SK-N-SH treated with all-trans-retinoic acid at 6 μM for 48 hours (cell line): ENCODE measurements around the gene ATP13A2.

Source experiments
- ATAC-seq: fragments of 200-7000 bp; cut with Tn5 transposase; 3 replicates; pipeline ENCODE4 v1.9.1; 2020; ENCODE audit warnings: mild to moderate bottlenecking, moderate library complexity
- ARNTL ChIP-seq: fragments of 450-650 bp; formaldehyde crosslinking; IDR thresholded peaks from 2 replicates; pipeline ENCODE4 v1.5.0; 2020; ENCODE audit warnings: low read depth, mild to moderate bottlenecking, moderate library complexity, borderline replicate concordance
- BACH2 ChIP-seq: fragments of 250-450 bp; sonication (Bioruptor Pico); IDR thresholded peaks from 2 replicates; pipeline ENCODE4 v1.9.0; 2021; ENCODE audit warnings: mild to moderate bottlenecking, borderline replicate concordance
- CREB5 ChIP-seq: fragments of 250-450 bp; sonication (Bioruptor Pico); IDR thresholded peaks from 2 replicates; pipeline ENCODE4 v1.5.1; 2020; ENCODE audit warnings: low read depth, mild to moderate bottlenecking, moderate library complexity
- CSDC2 ChIP-seq: fragments of 250-450 bp; sonication (Bioruptor Pico); IDR thresholded peaks from 2 replicates; pipeline ENCODE4 v1.5.0; 2020; ENCODE audit warnings: mild to moderate bottlenecking, moderate library complexity
- CSRNP3 ChIP-seq: fragments of 250-450 bp; sonication (Bioruptor Pico); IDR thresholded peaks from 2 replicates; pipeline ENCODE4 v1.5.1; 2021; ENCODE audit warnings: mild to moderate bottlenecking, moderate library complexity
- ESRRG ChIP-seq: fragments of 250-450 bp; sonication (Bioruptor Pico); IDR thresholded peaks from 2 replicates; pipeline ENCODE4 v1.6.1; 2021; ENCODE audit warnings: mild to moderate bottlenecking
- GLIS3 ChIP-seq: fragments of 250-450 bp; sonication (Bioruptor Pico); IDR thresholded peaks from 2 replicates; pipeline ENCODE4 v1.5.0; 2020; ENCODE audit warnings: mild to moderate bottlenecking, moderate library complexity
- ISL1 ChIP-seq: fragments of 250-450 bp; sonication (Bioruptor Pico); IDR thresholded peaks from 2 replicates; pipeline ENCODE4 v2.1.2; 2022; ENCODE audit warnings: mild to moderate bottlenecking, moderate library complexity
- OSR1 ChIP-seq: fragments of 250-450 bp; sonication (Bioruptor Pico); IDR thresholded peaks from 2 replicates; pipeline ENCODE4 v1.8.0; 2022; ENCODE audit warnings: moderate library complexity, mild to moderate bottlenecking, inconsistent platforms
- PATZ1 ChIP-seq: fragments of 250-450 bp; sonication (Bioruptor Pico); IDR thresholded peaks from 2 replicates; pipeline ENCODE4 v1.8.0; 2020; ENCODE audit warnings: mild to moderate bottlenecking, moderate library complexity, borderline replicate concordance
- POU6F1 ChIP-seq: fragments of 250-450 bp; sonication (Bioruptor Pico); IDR thresholded peaks from 2 replicates; pipeline ENCODE4 v1.8.0; 2021; ENCODE audit warnings: low read depth, mild to moderate bottlenecking, moderate library complexity, borderline replicate concordance
- PPARA ChIP-seq: fragments of 250-450 bp; sonication (Bioruptor Pico); IDR thresholded peaks from 2 replicates; pipeline ENCODE4 v1.5.0; 2020; ENCODE audit warnings: mild to moderate bottlenecking, borderline replicate concordance
- RARB ChIP-seq: fragments of 250-450 bp; sonication (Bioruptor Pico); IDR thresholded peaks from 2 replicates; pipeline ENCODE4 v1.8.0; 2021; ENCODE audit warnings: mild to moderate bottlenecking, moderate library complexity
- SNAI2 ChIP-seq: fragments of 250-450 bp; sonication (Bioruptor Pico); IDR thresholded peaks from 2 replicates; pipeline ENCODE4 v1.5.0; 2020; ENCODE audit warnings: mild to moderate bottlenecking, moderate library complexity
- TOX ChIP-seq: fragments of 250-450 bp; sonication (Bioruptor Pico); IDR thresholded peaks from 2 replicates; pipeline ENCODE4 v1.8.0; 2021; ENCODE audit warnings: mild to moderate bottlenecking, moderate library complexity, borderline replicate concordance
- TSHZ2 ChIP-seq: fragments of 250-450 bp; sonication (Bioruptor Pico); IDR thresholded peaks from 2 replicates; pipeline ENCODE4 v1.5.0; 2020; ENCODE audit warnings: mild to moderate bottlenecking, moderate library complexity
- ZC3H10 ChIP-seq: fragments of 250-450 bp; sonication (Bioruptor Pico); IDR thresholded peaks from 2 replicates; pipeline ENCODE4 v1.5.1; 2021; ENCODE audit warnings: mild to moderate bottlenecking, moderate library complexity
- ZFP3 ChIP-seq: fragments of 250-450 bp; sonication (Bioruptor Pico); IDR thresholded peaks from 2 replicates; pipeline ENCODE4 v1.5.0; 2020; ENCODE audit warnings: mild to moderate bottlenecking, moderate library complexity
- ZFP30 ChIP-seq: fragments of 450-650 bp; formaldehyde crosslinking; IDR thresholded peaks from 2 replicates; pipeline ENCODE4 v1.5.0; 2022; ENCODE audit warnings: mild to moderate bottlenecking, moderate library complexity
- ZNF565 ChIP-seq: fragments of 450-650 bp; formaldehyde crosslinking; conservative IDR thresholded peaks from 2 replicates; pipeline ENCODE4 v1.5.0; 2020; ENCODE audit warnings: low read depth, mild to moderate bottlenecking, moderate library complexity
- ZNF70 ChIP-seq: fragments of 450-650 bp; formaldehyde crosslinking; IDR thresholded peaks from 2 replicates; pipeline ENCODE4 v1.5.0; 2020; ENCODE audit warnings: mild to moderate bottlenecking, moderate library complexity
- ZNF8 ChIP-seq: fragments of 450-650 bp; formaldehyde crosslinking; IDR thresholded peaks from 2 replicates; pipeline ENCODE4 v1.5.0; 2020; ENCODE audit warnings: mild to moderate bottlenecking, moderate library complexity

ATP13A2 gene

GRCh38 chr1:17011439-17012307, at the start of gene ATP13A2:
Gene ATP13A2 (minus strand): TSS chr1:17011928. CDS start chr1:17011738, 190 bp downstream.
- no peak for TF ChIP-seq OSR1 (CRISPR knock-in tag)
- TF ChIP-seq ZNF70 (CRISPR knock-in tag), result no peak
- TF ChIP-seq ZFP3 (CRISPR knock-in tag), result no peak
- TF ChIP-seq ESRRG (CRISPR knock-in tag), result no peak
- TF ChIP-seq SNAI2, result no peak
- no peak for TF ChIP-seq PATZ1 (CRISPR knock-in tag)
- no peak for TF ChIP-seq BACH2 (CRISPR knock-in tag)
- no peak for TF ChIP-seq ZC3H10
- no peak for TF ChIP-seq ZFP30 (CRISPR knock-in tag)
- TF ChIP-seq ISL1, result no peak
- TF ChIP-seq CSRNP3 (CRISPR knock-in tag), result no peak
- no peak for TF ChIP-seq GLIS3 (CRISPR knock-in tag)
- no peak for TF ChIP-seq CREB5 (CRISPR knock-in tag)
- TF ChIP-seq ARNTL (CRISPR knock-in tag), result no peak
- TF ChIP-seq ZNF8, result no peak
- TF ChIP-seq CSDC2 (CRISPR knock-in tag), result no peak
- ATAC-seq, result peak; percentile 93

GRCh38 chr1:17061486-17061885, 49.8 kb upstream of the ATP13A2 start:
- no peak for ATAC-seq
- TF ChIP-seq POU6F1 (CRISPR knock-in tag), result no peak
- no peak for TF ChIP-seq ARNTL (CRISPR knock-in tag)
- TF ChIP-seq ZNF70 (CRISPR knock-in tag), result no peak
- TF ChIP-seq RARB (CRISPR knock-in tag), result no peak
- TF ChIP-seq CREB5 (CRISPR knock-in tag), result no peak
- no peak for TF ChIP-seq PATZ1 (CRISPR knock-in tag)
- no peak for TF ChIP-seq TSHZ2
- no peak for TF ChIP-seq GLIS3 (CRISPR knock-in tag)
- TF ChIP-seq TOX (CRISPR knock-in tag), result no peak
- no peak for TF ChIP-seq ZC3H10
- no peak for TF ChIP-seq ESRRG (CRISPR knock-in tag)
- no peak for TF ChIP-seq CSRNP3 (CRISPR knock-in tag)
- no peak for TF ChIP-seq ZNF565 (CRISPR knock-in tag)
- no peak for TF ChIP-seq ZFP30 (CRISPR knock-in tag)
- no peak for TF ChIP-seq PPARA (CRISPR knock-in tag)
